ENCODE results near the gene TIPARP.

Gene TIPARP

GRCh38 chr3:156687023-156687422 lies 12.6 kb downstream of the TIPARP start:
- no peak for TF ChIP-seq CTCF (IDR thresholded peaks at IDR 0.05; ENCODE audit: low read depth, low read length)
- DNase-seq (ENCODE audit: low read depth, low spot score) = no peak
- in situ Hi-C loops (cut with HindIII; ENCODE audit: low sequenced_read_pairs) = loop anchor here (25.0 kb wide), 1 partner anchor 400 kb away; no protein-coding TSS in a partner anchor
- no peak overlapping the region for H3K4me3 ChIP-seq (ENCODE audit: low read depth, low read length)

GRCh38 chr3:156688632-156689452 lies 14.5 kb downstream of the TIPARP start:
- DNase-seq (ENCODE audit: low read depth, low spot score) = no peak
- in situ Hi-C loops (cut with HindIII; ENCODE audit: low sequenced_read_pairs) = loop anchor here (25.0 kb wide), 1 partner anchor 398 kb away; no protein-coding TSS in a partner anchor
- TF ChIP-seq CTCF (IDR thresholded peaks at IDR 0.05; ENCODE audit: low read depth, low read length) = no peak
- H3K4me3 ChIP-seq (ENCODE audit: low read depth, low read length) = no peak overlapping the region

- no peak overlapping the region for H3K4me3 ChIP-seq (ENCODE audit: low read depth, low read length)
These were observed 15.2 kb downstream of the TIPARP start for GRCh38 chr3:156689608-156690007.

GRCh38 chr3:156691920-156692319 lies 17.5 kb downstream of the TIPARP start:
- no peak overlapping the region for H3K4me3 ChIP-seq (ENCODE audit: low read depth, low read length)

More at GRCh38 chr3:156689608-156690007, 15.2 kb downstream of the TIPARP start:
- no peak for TF ChIP-seq CTCF (IDR thresholded peaks at IDR 0.05; ENCODE audit: low read depth, low read length)
- in situ Hi-C loops (cut with HindIII; ENCODE audit: low sequenced_read_pairs) = loop anchor here (25.0 kb wide), 1 partner anchor 398 kb away; no protein-coding TSS in a partner anchor
- DNase-seq (ENCODE audit: low read depth, low spot score) = no peak

GRCh38 chr3:156693166-156693565 lies 18.8 kb downstream of the TIPARP start:
- H3K4me3 ChIP-seq (ENCODE audit: low read depth, low read length) = no peak overlapping the region
- TF ChIP-seq CTCF (IDR thresholded peaks at IDR 0.05; ENCODE audit: low read depth, low read length) = no peak
- peak; percentile 74 for DNase-seq (ENCODE audit: low read depth, low spot score)
- in situ Hi-C loops (cut with HindIII; ENCODE audit: low sequenced_read_pairs) = loop anchor here (25.0 kb wide), 1 partner anchor 394 kb away; no protein-coding TSS in a partner anchor

More at GRCh38 chr3:156691920-156692319, 17.5 kb downstream of the TIPARP start:
- TF ChIP-seq CTCF (IDR thresholded peaks at IDR 0.05; ENCODE audit: low read depth, low read length) = no peak
- peak; percentile 78 for DNase-seq (ENCODE audit: low read depth, low spot score)
- in situ Hi-C loops (cut with HindIII; ENCODE audit: low sequenced_read_pairs) = loop anchor here (25.0 kb wide), 1 partner anchor 395 kb away; no protein-coding TSS in a partner anchor

GRCh38 chr3:156694536-156694935 lies 20.1 kb downstream of the TIPARP start:
- in situ Hi-C loops (cut with HindIII; ENCODE audit: low sequenced_read_pairs) = loop anchor here (25.0 kb wide), 1 partner anchor 393 kb away; no protein-coding TSS in a partner anchor
- H3K4me3 ChIP-seq (ENCODE audit: low read depth, low read length) = no peak overlapping the region
- DNase-seq (ENCODE audit: low read depth, low spot score) = no peak
- no peak for TF ChIP-seq CTCF (IDR thresholded peaks at IDR 0.05; ENCODE audit: low read depth, low read length)
